ENCODE data around the gene PDIA3. TPM values are rescaled to one million over a fixed set of nuclear protein-coding genes. Genes with fewer than 3 reads are reported as not detected.

Gene PDIA3
- total and polyA plus RNA-seq, 2 of the 13 experiments (the other 11 are each of a cell fraction or from before 2014, with no cell fraction given) = 238 to 433 TPM

DNA sequence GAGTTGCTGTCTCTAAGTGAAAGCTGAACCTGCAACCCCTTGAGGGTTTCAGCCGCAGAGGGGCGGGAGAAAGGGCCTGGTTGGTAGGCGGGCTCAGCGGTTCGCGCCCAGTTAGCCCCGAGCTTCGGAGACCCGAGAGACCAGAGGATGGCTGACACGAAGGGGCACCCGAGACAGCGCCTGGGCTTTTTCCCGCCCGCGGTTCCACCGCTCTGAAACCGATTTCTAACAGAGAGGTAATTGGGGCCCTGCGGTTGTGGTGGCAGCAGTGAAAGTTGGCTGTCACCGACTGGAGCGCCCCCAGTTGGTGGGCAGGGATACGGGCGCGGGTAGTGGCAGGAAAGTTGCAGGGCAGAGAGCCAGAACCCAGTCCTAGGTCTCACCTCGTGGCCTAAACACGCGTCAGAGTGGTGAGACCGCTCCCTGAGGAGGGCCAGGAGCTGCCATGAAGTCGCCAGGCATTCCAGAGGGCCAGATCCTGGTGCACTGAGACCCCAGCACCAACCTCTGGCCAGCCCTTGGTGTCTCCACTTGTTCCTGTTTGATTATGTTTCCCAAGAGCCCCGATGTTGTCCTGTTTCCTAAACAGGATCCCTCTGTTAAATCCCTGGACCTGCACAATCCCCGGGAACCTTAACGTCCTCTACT lies 31.2 kb downstream of the PDIA3 start (continued):
- TF ChIP-seq, protein P1, sequence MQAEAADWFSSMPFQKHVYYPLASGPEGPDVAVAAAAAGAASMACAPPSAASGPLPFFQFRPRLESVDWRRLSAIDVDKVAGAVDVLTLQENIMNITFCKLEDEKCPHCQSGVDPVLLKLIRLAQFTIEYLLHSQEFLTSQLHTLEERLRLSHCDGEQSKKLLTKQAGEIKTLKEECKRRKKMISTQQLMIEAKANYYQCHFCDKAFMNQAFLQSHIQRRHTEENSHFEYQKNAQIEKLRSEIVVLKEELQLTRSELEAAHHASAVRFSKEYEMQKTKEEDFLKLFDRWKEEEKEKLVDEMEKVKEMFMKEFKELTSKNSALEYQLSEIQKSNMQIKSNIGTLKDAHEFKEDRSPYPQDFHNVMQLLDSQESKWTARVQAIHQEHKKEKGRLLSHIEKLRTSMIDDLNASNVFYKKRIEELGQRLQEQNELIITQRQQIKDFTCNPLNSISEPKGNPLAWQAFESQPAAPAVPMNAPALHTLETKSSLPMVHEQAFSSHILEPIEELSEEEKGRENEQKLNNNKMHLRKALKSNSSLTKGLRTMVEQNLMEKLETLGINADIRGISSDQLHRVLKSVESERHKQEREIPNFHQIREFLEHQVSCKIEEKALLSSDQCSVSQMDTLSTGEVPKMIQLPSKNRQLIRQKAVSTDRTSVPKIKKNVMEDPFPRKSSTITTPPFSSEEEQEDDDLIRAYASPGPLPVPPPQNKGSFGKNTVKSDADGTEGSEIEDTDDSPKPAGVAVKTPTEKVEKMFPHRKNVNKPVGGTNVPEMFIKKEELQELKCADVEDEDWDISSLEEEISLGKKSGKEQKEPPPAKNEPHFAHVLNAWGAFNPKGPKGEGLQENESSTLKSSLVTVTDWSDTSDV (CRISPR knock-in tag; IDR thresholded peaks at IDR 0.05) = peak; percentile 70; the same call in 1 of the 2 replicates
- TF ChIP-seq MAF1 (CRISPR knock-in tag; IDR thresholded peaks at IDR 0.05; ENCODE audit: borderline replicate concordance) (no peak), BRCA1 (CRISPR knock-in tag; IDR thresholded peaks at IDR 0.05) (no peak), HDAC2 (CRISPR knock-in tag; IDR thresholded peaks at IDR 0.05) (peak; percentile 39; the same call in 1 of the 2 replicates), TEAD2 (CRISPR knock-in tag; IDR thresholded peaks at IDR 0.05) (no peak), YY1 (IDR thresholded peaks at IDR 0.05; ENCODE audit: insufficient read depth, insufficient replicate concordance, low read depth, low read length) (no peak), ZNF574 (CRISPR knock-in tag; IDR thresholded peaks at IDR 0.05) (no peak), PRMT3 (CRISPR knock-in tag; IDR thresholded peaks at IDR 0.05; ENCODE audit: borderline replicate concordance, low read depth) (no peak), ZNF788 (CRISPR knock-in tag; IDR thresholded peaks at IDR 0.05; ENCODE audit: borderline replicate concordance) (peak; percentile 56; the same call in 1 of the 2 replicates), ZNF709 (CRISPR knock-in tag; IDR thresholded peaks at IDR 0.05) (peak; percentile 80; the same call in 1 of the 2 replicates), HIC2 (CRISPR knock-in tag; IDR thresholded peaks at IDR 0.05; ENCODE audit: low read depth) (peak; percentile 48), ZNF224 (CRISPR knock-in tag; IDR thresholded peaks at IDR 0.05) (no peak; the same call in none of the 2 replicates), KDM6A (CRISPR knock-in tag; IDR thresholded peaks at IDR 0.05; ENCODE audit: low read depth) (no peak)
- TF ChIP-seq, protein P2, sequence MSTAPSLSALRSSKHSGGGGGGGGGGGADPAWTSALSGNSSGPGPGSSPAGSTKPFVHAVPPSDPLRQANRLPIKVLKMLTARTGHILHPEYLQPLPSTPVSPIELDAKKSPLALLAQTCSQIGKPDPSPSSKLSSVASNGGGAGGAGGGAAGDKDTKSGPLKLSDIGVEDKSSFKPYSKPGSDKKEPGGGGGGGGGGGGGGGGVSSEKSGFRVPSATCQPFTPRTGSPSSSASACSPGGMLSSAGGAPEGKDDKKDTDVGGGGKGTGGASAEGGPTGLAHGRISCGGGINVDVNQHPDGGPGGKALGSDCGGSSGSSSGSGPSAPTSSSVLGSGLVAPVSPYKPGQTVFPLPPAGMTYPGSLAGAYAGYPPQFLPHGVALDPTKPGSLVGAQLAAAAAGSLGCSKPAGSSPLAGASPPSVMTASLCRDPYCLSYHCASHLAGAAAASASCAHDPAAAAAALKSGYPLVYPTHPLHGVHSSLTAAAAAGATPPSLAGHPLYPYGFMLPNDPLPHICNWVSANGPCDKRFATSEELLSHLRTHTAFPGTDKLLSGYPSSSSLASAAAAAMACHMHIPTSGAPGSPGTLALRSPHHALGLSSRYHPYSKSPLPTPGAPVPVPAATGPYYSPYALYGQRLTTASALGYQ (CRISPR knock-in tag; IDR thresholded peaks at IDR 0.05) = 0 out of 2 replicates have a peak, but pooled peaks have one; percentile 55
- TF ChIP-seq, protein P3, sequence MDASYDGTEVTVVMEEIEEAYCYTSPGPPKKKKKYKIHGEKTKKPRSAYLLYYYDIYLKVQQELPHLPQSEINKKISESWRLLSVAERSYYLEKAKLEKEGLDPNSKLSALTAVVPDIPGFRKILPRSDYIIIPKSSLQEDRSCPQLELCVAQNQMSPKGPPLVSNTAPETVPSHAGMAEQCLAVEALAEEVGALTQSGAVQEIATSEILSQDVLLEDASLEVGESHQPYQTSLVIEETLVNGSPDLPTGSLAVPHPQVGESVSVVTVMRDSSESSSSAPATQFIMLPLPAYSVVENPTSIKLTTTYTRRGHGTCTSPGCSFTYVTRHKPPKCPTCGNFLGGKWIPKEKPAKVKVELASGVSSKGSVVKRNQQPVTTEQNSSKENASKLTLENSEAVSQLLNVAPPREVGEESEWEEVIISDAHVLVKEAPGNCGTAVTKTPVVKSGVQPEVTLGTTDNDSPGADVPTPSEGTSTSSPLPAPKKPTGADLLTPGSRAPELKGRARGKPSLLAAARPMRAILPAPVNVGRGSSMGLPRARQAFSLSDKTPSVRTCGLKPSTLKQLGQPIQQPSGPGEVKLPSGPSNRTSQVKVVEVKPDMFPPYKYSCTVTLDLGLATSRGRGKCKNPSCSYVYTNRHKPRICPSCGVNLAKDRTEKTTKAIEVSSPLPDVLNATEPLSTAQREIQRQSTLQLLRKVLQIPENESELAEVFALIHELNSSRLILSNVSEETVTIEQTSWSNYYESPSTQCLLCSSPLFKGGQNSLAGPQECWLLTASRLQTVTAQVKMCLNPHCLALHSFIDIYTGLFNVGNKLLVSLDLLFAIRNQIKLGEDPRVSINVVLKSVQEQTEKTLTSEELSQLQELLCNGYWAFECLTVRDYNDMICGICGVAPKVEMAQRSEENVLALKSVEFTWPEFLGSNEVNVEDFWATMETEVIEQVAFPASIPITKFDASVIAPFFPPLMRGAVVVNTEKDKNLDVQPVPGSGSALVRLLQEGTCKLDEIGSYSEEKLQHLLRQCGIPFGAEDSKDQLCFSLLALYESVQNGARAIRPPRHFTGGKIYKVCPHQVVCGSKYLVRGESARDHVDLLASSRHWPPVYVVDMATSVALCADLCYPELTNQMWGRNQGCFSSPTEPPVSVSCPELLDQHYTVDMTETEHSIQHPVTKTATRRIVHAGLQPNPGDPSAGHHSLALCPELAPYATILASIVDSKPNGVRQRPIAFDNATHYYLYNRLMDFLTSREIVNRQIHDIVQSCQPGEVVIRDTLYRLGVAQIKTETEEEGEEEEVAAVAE (CRISPR knock-in tag; IDR thresholded peaks at IDR 0.05; ENCODE audit: borderline replicate concordance) = no peak

Measured in HepG2 (cell line).